Ishikawa (cell line): ENCODE data around the gene CHST11.

Source experiments
- CEBPB ChIP-seq: IDR thresholded peaks from 2 replicates; pipeline ENCODE4 v1.6.1; 2012
- CREB1 ChIP-seq: IDR thresholded peaks from 2 replicates; pipeline ENCODE4 v1.6.1; 2012; ENCODE audit warnings: low read depth
- EP300 ChIP-seq: IDR thresholded peaks from 2 replicates; pipeline ENCODE4 v1.6.1; 2012; ENCODE audit warnings: borderline replicate concordance
- FOXM1 ChIP-seq: IDR thresholded peaks from 2 replicates; pipeline ENCODE4 v1.6.1; 2012; ENCODE audit warnings: low read depth, borderline replicate concordance
- MAX ChIP-seq: IDR thresholded peaks from 2 replicates; pipeline ENCODE4 v1.6.1; 2012
- NFIC ChIP-seq: IDR thresholded peaks from 2 replicates; pipeline ENCODE4 v1.6.1; 2012
- RAD21 ChIP-seq: IDR thresholded peaks from 2 replicates; pipeline ENCODE4 v1.6.1; 2012; ENCODE audit warnings: low read depth
- REST ChIP-seq: IDR thresholded peaks from 2 replicates; pipeline ENCODE4 v1.6.1; 2012; ENCODE audit warnings: low read depth, mild to moderate bottlenecking
- TAF1 ChIP-seq: IDR thresholded peaks from 2 replicates; pipeline ENCODE4 v1.6.1; 2012; ENCODE audit warnings: low read depth, mild to moderate bottlenecking
- TCF12 ChIP-seq: IDR thresholded peaks from 2 replicates; pipeline ENCODE4 v1.6.1; 2012; ENCODE audit warnings: low read depth
- TEAD4 ChIP-seq: IDR thresholded peaks from 2 replicates; pipeline ENCODE4 v1.6.1; 2012
- YY1 ChIP-seq: IDR thresholded peaks from 2 replicates; pipeline ENCODE4 v1.6.1; 2012; ENCODE audit warnings: low read depth
- ZBTB7A ChIP-seq: IDR thresholded peaks from 2 replicates; pipeline ENCODE4 v1.6.1; 2012; ENCODE audit warnings: low read depth

GRCh38 chr12:104722601-104723534 lies 266.1 kb downstream of the CHST11 start:
- TF ChIP-seq RAD21 (no peak), ZBTB7A (no peak), FOXM1 (no peak), CEBPB (no peak), YY1 (no peak), EP300 (no peak), MAX (no peak), TAF1 (no peak), REST (no peak), TCF12 (no peak), TEAD4 (no peak), CREB1 (no peak), NFIC (no peak)
